ENCODE results near the gene LRRC75B. TPM values are rescaled to one million over a fixed set of nuclear protein-coding genes. Genes with fewer than 3 reads are reported as not detected.

The LRRC75B gene
- total RNA-seq, 1 donor from 2014 or later: 32.5 TPM

DNA sequence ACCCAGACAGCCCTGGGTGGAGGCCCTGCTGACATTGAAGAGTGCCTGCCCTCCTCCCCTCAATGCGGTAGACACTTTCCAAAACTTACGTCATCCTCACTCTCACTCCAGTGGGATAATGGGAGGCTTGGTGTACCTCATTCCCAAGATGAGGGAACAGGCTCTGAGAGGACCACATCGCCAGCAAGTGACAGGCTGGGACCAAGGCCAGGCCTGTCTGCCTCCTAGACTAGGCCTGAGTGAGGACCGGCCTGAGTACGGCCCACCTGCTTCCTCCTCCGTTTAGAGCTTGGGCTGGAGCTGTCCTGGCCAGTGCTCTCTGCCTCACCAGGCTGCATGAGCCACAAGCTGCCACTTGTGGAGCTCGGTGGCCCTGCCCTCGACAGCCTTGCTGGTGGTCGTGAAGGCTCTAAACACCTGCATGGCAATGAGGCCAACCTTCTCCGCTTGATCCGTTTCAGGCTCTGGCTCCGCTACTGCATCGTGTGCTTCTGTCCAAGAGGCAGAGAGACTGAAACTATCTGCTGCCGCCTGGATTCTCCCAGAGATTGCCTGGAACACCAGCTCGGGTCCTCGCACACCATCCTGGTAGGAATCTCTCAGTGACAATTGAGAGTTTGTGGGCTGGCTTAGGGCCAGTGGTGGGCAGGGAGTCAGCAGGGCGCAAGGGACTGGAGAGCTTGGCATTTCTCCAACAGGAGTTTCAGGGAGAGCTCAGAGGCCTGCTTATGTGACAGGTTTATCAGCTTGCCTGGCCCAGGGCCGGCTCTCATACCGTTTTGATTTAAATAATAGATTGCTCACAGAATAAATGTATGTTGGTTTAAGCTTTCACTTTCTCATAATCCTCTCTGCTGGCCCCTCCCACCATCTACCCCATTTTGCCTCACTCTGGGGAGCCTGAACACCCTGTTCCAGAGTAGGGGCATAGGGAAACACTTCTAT lies 9.4 kb downstream of the LRRC75B start:
- Mint-ChIP-seq H3K27ac (peak overlapping the region; percentile 93), H3K27me3 (ENCODE audit: low read depth) (no peaks in the 10 kb centered on the region), H3K4me1 (peaks cover 37% of the 10 kb centered on the region), H3K36me3 (no peaks in the 10 kb centered on the region), H3K9me3 (peaks cover 4% of the 10 kb centered on the region), H3K4me3 (peak overlapping the region; percentile 6)
- DNase-seq (ENCODE audit: low spot score in 2 of 2, unreplicated experiment in 2 of 2): no peak
- TF ChIP-seq CTCF (IDR thresholded peaks at IDR 0.05; ENCODE audit: unreplicated experiment): no peak

DNA sequence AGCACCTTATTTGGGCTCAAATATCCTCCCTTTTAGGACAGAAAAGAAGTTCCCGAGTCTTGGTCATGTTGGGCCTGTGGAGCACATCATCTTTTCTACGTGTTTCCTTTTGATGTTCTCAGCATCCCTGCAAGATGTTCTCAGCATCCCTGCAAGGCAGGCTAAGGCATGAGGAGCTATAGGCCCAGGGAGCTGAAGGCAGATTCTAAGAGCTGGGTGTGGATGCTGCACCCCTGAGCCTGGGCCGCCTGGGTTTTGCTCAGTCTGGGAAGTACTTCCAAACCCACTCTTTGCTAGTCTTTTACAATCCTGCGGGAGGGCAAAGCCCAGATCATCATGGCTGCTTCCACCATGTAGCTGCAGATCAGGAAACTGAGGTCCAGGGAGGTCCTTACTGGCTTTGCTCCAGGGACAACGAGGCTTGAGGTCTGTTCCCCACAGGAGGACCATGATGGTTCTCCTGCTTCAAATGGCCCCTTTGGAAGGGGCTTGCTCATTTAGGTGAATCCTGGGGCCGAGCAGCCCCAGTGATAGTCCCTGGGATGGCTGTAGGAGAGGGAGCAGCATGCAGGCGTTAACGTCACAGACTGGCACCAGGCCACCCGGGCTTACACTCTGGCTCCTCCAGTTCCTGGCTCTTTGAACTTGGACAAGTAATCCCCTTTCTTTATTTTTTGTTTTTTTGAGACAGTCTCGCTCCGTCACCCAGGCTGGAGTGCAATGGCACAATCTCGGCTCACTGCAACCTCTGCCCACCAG lies 10.6 kb downstream of the LRRC75B start:
- TF ChIP-seq CTCF (IDR thresholded peaks at IDR 0.05; ENCODE audit: unreplicated experiment): no peak

DNA sequence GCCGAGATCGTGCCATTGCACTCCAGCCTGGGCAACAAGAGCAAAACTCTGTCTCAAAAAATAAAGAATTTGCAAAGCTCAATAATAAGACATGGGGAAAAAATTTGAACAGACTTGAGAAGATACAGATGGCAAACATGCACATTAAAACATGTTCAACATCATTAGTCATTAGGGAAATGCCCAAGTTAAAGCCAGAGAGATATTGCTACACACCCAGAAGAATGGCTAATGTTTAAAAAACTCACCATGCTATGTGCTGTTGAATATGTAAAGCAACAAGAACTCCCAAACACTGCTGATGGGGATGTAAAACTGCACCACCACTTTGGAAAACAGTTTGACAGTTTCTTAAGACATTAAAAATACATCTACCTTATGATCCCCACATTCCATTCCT lies 12.6 kb downstream of the LRRC75B start:
- Mint-ChIP-seq H3K36me3 (peaks cover 9% of the 10 kb centered on the region), H3K9me3 (peaks cover 4% of the 10 kb centered on the region), H3K27ac (no peak overlapping the region), H3K4me1 (peaks cover 44% of the 10 kb centered on the region), H3K27me3 (ENCODE audit: low read depth) (no peaks in the 10 kb centered on the region), H3K4me3 (no peak overlapping the region)
- no peak for TF ChIP-seq CTCF (IDR thresholded peaks at IDR 0.05; ENCODE audit: unreplicated experiment)
- no peak for DNase-seq (ENCODE audit: low spot score in 2 of 2, unreplicated experiment in 2 of 2)

More for the DNA sequence above, 10.6 kb downstream of the LRRC75B start:
- H3K4me1 Mint-ChIP-seq: peaks cover 44% of the 10 kb centered on the region
- H3K4me3 Mint-ChIP-seq: no peak overlapping the region
- H3K27me3 Mint-ChIP-seq (ENCODE audit: low read depth): no peaks in the 10 kb centered on the region
- no peak overlapping the region for H3K27ac Mint-ChIP-seq
- DNase-seq (ENCODE audit: low spot score in 2 of 2, unreplicated experiment in 2 of 2): no peak
- H3K36me3 Mint-ChIP-seq: no peaks in the 10 kb centered on the region
- H3K9me3 Mint-ChIP-seq: peaks cover 4% of the 10 kb centered on the region

- TF ChIP-seq CTCF (IDR thresholded peaks at IDR 0.05; ENCODE audit: unreplicated experiment): no peak
- Mint-ChIP-seq H3K4me3 (no peak overlapping the region), H3K4me1 (peaks cover 36% of the 10 kb centered on the region), H3K27ac (peak overlapping the region; percentile 14), H3K36me3 (peaks cover 18% of the 10 kb centered on the region), H3K27me3 (ENCODE audit: low read depth) (no peaks in the 10 kb centered on the region), H3K9me3 (peaks cover 4% of the 10 kb centered on the region)
- DNase-seq (ENCODE audit: low spot score in 2 of 2, unreplicated experiment in 2 of 2): no peak
Measured at GRCh38 chr22:24579258-24579601, 13.6 kb downstream of the LRRC75B start.

DNA sequence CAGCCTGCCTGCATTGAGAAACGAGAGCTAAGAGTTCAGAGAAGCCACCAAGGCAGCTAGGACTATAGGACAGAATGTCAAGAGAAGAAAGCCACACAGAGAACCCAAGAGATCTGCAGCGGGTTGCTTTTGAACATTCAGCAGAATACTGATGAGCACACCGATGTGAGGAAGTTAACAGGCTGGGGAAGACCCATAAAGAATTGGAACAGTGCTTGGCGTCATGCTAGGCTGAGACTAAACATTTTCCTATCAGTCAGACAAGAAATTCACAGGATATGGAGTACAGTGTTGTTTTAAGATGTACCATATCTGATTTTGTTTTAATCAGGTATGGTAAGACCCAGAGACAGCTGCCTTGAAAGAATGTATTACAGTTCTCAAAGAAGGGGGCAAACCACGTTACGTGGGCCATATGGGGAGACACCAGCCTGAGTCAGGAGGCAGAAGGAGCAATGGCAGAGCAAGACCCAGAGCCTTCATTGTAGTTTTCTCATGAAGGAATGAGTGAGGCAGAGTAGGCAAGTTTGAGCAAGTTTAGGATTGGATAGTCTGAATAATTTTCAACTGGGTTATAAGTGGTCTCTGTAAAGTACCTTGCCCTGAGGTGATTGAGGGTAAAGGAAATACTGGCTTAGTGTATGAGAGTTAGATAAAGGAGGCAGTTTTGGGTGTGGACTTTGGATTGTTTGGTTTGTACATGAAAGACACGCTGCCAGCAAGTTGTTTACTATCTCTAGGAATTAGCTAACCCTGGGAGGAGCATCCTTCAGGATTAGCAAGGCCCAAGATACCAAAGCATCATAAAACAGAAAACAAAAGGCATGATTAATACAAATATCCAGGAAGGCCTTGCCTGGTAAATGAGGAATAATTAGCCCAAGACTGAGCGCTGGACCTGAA lies 14.3 kb downstream of the LRRC75B start:
- H3K27ac Mint-ChIP-seq: peak overlapping the region; percentile 73
- TF ChIP-seq CTCF (IDR thresholded peaks at IDR 0.05; ENCODE audit: unreplicated experiment): no peak
- DNase-seq (ENCODE audit: low spot score in 2 of 2, unreplicated experiment in 2 of 2): no peak
- peaks cover 29% of the 10 kb centered on the region for H3K4me1 Mint-ChIP-seq
- H3K4me3 Mint-ChIP-seq: no peak overlapping the region
- H3K9me3 Mint-ChIP-seq: peaks cover 4% of the 10 kb centered on the region
- peaks cover 20% of the 10 kb centered on the region for H3K36me3 Mint-ChIP-seq
- H3K27me3 Mint-ChIP-seq (ENCODE audit: low read depth): no peaks in the 10 kb centered on the region
